ENCODE data around the gene GCC1.
"Not testable (repeated sequence)": the region's sequence is repeated elsewhere in the genome, so short reads cannot be mapped to it uniquely, and the experiment has no call there.

Gene GCC1

GRCh38 chr7:127589896-127590295 is 4.5 kb upstream of the GCC1 start:
- DNase-seq (ENCODE audit: low spot score), result no peak

GRCh38 chr7:127588697-127589482 is 3.5 kb upstream of the GCC1 start:
- DNase-seq (ENCODE audit: low spot score), result peak; percentile 90

GRCh38 chr7:127588019-127588696 is 2.8 kb upstream of the GCC1 start, which contains the start of gene ARF5:
ARF5 (plus strand) TSS chr7:127588411; CDS start chr7:127588499, 88 bp downstream.
- DNase-seq (ENCODE audit: low spot score), result peak; percentile 92

- no peak for DNase-seq (ENCODE audit: low spot score)
These were observed 2.2 kb upstream of the GCC1 start for GRCh38 chr7:127587663-127588018.

- no peak for DNase-seq (ENCODE audit: low spot score)
These were observed 950 bp upstream of the GCC1 start for GRCh38 chr7:127586346-127586745.

GRCh38 chr7:127584648-127585043 is 750 bp downstream of the GCC1 start:
- DNase-seq (ENCODE audit: low spot score), result no peak

GRCh38 chr7:127582361-127582760 is 3.0 kb downstream of the GCC1 start:
- no peak for DNase-seq (ENCODE audit: low spot score)

GRCh38 chr7:127581716-127582115 is 3.7 kb downstream of the GCC1 start:
- DNase-seq (ENCODE audit: low spot score), result no peak

GRCh38 chr7:127580612-127581011 is 4.8 kb downstream of the GCC1 start:
- no peak for DNase-seq (ENCODE audit: low spot score)

- DNase-seq (ENCODE audit: low spot score), result no peak
These were observed 6.6 kb downstream of the GCC1 start for GRCh38 chr7:127578711-127579275.

GRCh38 chr7:127578036-127578684 is 7.2 kb downstream of the GCC1 start:
- DNase-seq (ENCODE audit: low spot score), result no peak

- no peak for DNase-seq (ENCODE audit: low spot score)
These were observed 13.5 kb downstream of the GCC1 start for GRCh38 chr7:127571741-127572505.

- not testable (repeated sequence) for DNase-seq (ENCODE audit: low spot score)
These were observed 17.4 kb downstream of the GCC1 start for GRCh38 chr7:127568034-127568433.

GRCh38 chr7:127566242-127566641 is 19.2 kb downstream of the GCC1 start:
- no peak for DNase-seq (ENCODE audit: low spot score)

- no peak for DNase-seq (ENCODE audit: low spot score)
These were observed 27.6 kb downstream of the GCC1 start for GRCh38 chr7:127557803-127558202.

- DNase-seq (ENCODE audit: low spot score), result no peak
These were observed 29.0 kb downstream of the GCC1 start for GRCh38 chr7:127556404-127556803.

GRCh38 chr7:127551941-127552340 is 33.5 kb downstream of the GCC1 start:
- DNase-seq (ENCODE audit: low spot score), result no peak

- no peak for DNase-seq (ENCODE audit: low spot score)
These were observed 35.1 kb downstream of the GCC1 start for GRCh38 chr7:127550247-127550646.

GRCh38 chr7:127546313-127546712 is 39.1 kb downstream of the GCC1 start:
- no peak for DNase-seq (ENCODE audit: low spot score)

GRCh38 chr7:127541548-127541947 is 43.8 kb downstream of the GCC1 start:
- no peak for DNase-seq (ENCODE audit: low spot score)

- DNase-seq (ENCODE audit: low spot score), result not testable (repeated sequence)
These were observed 44.9 kb downstream of the GCC1 start for GRCh38 chr7:127540461-127540860.

- DNase-seq (ENCODE audit: low spot score), result no peak
These were observed 46.3 kb downstream of the GCC1 start for GRCh38 chr7:127539116-127539515.

Measured in HuH-7 (cell line).